BJ (cell line): Measurements from ENCODE around the gene PCP4L1. TPM values are rescaled to one million over a fixed set of nuclear protein-coding genes. Genes with fewer than 3 reads are reported as not detected.
"Not testable (repeated sequence)": the region's sequence is repeated elsewhere in the genome, so short reads cannot be mapped to it uniquely, and the experiment has no call there.

Source experiments
- CTCF ChIA-PET: fragments of 350-600 bp; formaldehyde crosslinking; extraction: SDS; loops from one replicate; lab custom pipeline; 2021; ENCODE audit warnings: antibody characterized with exemption, inconsistent platforms; lab: Yijun Ruan, JAX
- POLR2A ChIA-PET: fragments of 300-600 bp; sonication (Branson Sonifier 250); formaldehyde crosslinking; extraction: SDS; loops from one replicate; lab custom pipeline; 2021; ENCODE audit warnings: antibody characterized with exemption; lab: Charles Lee
- DNase-seq: peaks from one replicate; pipeline ENCODE4 v3.0.0-alpha.2; 2011; ENCODE audit warnings: low read depth
- H3K27me3 ChIP-seq: 2 replicates; pipeline ENCODE4 v1.6.0; 2011; ENCODE audit warnings: low read length; ENCODE audit not compliant: control insufficient read depth, insufficient read depth
- H3K36me3 ChIP-seq: 2 replicates; pipeline ENCODE4 v1.5.1; 2011; ENCODE audit warnings: low read length; ENCODE audit not compliant: control insufficient read depth, insufficient read depth
- H3K4me3 ChIP-seq: 2 replicates; pipeline ENCODE4 v1.5.1; 2011; ENCODE audit warnings: low read depth, mild to moderate bottlenecking, control low read depth, low read length
- polyA plus RNA-seq: library from polyadenylated mRNA; depleted of rRNA; stranded (reverse); fragments of >200 nt; gene quantifications from 2 replicates; pipeline ENCODE4 v1.2.3, GENCODE V29; 2011
- TF ChIP-seq, protein P1 (sequence below): IDR thresholded peaks from 2 replicates; pipeline ENCODE4 v1.5.1; 2011; ENCODE audit warnings: low read depth, mild to moderate bottlenecking, control low read depth, inconsistent platforms, low read length, moderate library complexity; ENCODE audit not compliant: insufficient read depth

The PCP4L1 gene
- polyA plus RNA-seq, 1 experiment: not detected

DNA sequence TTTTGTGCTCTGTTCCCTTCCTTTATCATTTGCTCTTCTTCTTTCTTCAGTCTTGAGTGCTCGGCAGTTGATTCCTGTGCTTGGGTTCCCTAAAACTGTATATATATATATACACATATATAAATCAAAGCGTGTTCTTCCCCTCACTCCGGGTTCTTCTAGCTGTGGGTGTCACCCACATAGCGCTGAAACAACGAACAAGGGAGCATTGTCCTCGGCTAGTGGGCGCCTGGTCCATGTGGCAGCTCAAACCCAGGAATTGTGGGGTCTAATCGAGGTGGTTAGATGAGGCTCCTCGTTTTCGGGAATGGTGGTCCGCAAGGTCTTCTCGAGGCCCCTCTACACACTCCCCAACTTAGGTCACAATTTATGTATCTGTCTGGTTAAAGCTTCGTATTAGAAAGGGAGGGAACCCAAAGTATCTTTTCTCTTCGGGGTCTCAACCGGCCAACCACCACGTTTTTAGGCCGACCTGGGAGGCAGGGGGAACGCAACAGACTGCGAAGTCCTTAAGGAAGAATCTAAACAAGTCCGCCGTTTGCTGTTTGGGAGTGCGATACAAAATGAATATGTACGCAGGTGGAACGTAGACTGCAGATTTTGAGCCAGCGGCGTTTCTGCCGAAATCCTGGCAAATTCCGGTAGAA, 55.1 kb downstream of the PCP4L1 start:
- CTCF ChIA-PET: interaction anchor here (1.2 to 2.8 kb wide), 5 partner anchors 10 to 104 kb away, joined by 3 to 14 read pairs (median 7); partner anchors contain the start of gene TOMM40L
- Histone ChIP-seq H3K27me3 (0 out of 2 replicates have a peak, but pooled peaks cover 1% of the 10 kb centered on the region), H3K36me3 (no peaks in the 10 kb centered on the region), H3K4me3 (peak overlapping the region; percentile 88)
- POLR2A ChIA-PET: no interaction called here
- TF ChIP-seq, protein P1, sequence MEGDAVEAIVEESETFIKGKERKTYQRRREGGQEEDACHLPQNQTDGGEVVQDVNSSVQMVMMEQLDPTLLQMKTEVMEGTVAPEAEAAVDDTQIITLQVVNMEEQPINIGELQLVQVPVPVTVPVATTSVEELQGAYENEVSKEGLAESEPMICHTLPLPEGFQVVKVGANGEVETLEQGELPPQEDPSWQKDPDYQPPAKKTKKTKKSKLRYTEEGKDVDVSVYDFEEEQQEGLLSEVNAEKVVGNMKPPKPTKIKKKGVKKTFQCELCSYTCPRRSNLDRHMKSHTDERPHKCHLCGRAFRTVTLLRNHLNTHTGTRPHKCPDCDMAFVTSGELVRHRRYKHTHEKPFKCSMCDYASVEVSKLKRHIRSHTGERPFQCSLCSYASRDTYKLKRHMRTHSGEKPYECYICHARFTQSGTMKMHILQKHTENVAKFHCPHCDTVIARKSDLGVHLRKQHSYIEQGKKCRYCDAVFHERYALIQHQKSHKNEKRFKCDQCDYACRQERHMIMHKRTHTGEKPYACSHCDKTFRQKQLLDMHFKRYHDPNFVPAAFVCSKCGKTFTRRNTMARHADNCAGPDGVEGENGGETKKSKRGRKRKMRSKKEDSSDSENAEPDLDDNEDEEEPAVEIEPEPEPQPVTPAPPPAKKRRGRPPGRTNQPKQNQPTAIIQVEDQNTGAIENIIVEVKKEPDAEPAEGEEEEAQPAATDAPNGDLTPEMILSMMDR: no peak
- DNase-seq: no peak

DNA sequence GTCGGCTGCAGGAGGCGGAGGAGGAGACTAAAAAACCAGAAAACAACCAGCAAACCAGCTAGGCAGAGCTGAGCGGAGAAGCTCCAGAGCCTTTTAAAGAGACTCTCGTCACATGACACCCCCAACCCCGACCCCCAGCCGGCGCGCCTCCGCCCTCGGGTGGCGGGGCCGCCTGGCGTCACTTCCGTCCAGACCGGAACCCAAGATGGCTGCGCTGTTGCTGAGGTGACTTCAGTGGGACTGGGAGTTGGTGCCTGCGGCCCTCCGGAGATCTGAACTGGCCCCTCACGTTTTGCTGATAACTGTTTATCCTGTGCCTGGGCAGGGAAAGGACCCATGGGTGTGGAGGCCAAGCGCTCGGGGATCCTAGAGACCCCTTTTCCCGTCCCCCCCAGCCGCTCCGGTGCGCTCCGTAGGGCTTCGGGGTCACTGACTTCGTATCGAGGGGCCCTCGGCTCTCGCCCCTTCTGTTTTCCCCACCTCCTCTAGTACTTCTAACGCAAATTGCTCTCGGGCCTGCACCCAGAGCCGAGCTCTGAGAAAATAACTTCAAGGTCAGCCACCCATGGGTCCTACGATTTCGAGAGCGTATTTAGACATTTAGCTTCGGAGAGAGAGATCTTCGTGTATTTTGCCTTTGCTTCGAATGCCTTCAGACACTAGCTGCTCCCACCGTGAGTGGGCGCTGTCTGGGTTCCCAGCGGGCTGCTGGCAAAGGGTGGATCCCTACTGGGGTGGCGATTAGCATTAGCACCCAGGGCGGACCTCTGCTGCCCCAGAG, 55.8 kb downstream of the PCP4L1 start, which contains the start of gene SDHC:
TSS of gene SDHC (plus strand) at position 181 of the 781 bp plus-strand sequence. CDS start at position 206, 25 bp downstream.
- ChIA-PET CTCF (interaction anchor here (0.5 to 2.8 kb wide), 6 partner anchors 11 to 104 kb away, joined by 3 to 14 read pairs (median 7); partner anchors contain the start of gene TOMM40L), POLR2A (no interaction called here)
- TF ChIP-seq, protein P1: peak; percentile 61
- H3K27me3 ChIP-seq: 0 out of 2 replicates have a peak, but pooled peaks cover 1% of the 10 kb centered on the region
- peak within 1 kb of the TSS; percentile 88 for H3K4me3 ChIP-seq
- no peaks in the 10 kb centered on the region for H3K36me3 ChIP-seq
- peak; percentile 49 for DNase-seq

DNA sequence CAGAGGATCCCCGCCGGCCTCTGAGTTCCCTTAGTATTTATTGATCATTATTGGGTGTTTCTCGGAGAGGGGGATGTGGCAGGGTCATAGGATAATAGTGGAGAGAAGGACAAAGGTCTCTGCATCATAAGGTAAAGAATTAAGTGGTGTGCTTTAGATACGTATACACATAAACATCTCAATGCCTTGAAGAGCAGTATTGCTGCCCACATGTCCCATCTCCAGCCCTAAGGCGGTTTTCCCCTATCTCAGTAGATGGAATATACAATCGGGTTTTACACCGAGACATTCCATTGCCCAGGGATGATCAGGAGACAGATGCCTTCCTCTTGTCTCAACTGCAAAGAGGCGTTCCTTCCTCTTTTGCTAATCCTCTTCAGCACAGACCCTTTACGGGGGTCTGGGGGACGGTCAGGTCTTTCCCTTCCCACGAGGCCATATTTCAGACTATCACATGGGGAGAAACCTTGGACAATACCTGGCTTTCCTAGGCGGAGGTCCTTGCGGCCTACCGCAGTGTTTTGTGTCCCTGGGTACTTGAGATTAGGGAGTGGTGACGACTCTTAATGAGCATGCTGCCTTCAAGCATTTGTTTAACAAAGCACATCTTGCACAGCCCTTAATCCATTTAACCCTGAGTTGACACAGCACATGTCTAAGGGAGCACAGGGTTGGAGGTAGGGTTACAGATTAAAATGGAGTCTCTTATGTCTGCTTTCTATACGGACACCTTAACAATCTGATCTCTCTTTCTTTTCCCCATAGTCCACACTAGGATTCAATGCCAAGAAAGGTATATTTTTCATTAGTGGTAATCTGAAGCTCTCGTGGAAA, 57.5 kb downstream of the PCP4L1 start:
- DNase-seq, H3K36me3 ChIP-seq, H3K27me3 ChIP-seq, POLR2A ChIA-PET, H3K4me3 ChIP-seq: not testable (repeated sequence)
- CTCF ChIA-PET: interaction anchor here (0.6 kb wide), 1 partner anchor 36 kb away, joined by 3 read pairs; no protein-coding TSS in a partner anchor

DNA sequence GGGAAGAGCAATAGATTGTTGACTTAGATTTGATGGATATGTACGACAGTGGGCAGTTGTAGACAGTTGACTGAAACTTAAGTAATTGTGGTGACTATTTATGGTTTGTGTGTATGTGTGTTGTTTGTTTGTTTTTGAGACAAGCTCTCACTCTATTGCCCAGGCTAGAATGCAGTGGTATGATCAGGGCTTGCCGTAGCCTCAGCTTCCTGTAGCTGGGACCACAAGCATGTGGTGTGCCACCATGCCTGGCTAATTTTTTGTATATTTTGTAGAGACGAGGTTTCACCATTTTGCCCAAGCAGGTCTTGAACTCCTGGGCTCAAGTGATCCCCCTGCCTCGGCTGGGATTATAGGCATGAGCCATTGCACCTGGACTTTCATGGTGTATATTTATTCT, 65.5 kb downstream of the PCP4L1 start:
- DNase-seq: no peak
- H3K4me3 ChIP-seq: no peak overlapping the region
- peaks cover 8% of the 10 kb centered on the region for H3K36me3 ChIP-seq
- no peaks in the 10 kb centered on the region for H3K27me3 ChIP-seq
- ChIA-PET POLR2A (no interaction called here), CTCF (no interaction called here)
- TF ChIP-seq, protein P1: no peak

DNA sequence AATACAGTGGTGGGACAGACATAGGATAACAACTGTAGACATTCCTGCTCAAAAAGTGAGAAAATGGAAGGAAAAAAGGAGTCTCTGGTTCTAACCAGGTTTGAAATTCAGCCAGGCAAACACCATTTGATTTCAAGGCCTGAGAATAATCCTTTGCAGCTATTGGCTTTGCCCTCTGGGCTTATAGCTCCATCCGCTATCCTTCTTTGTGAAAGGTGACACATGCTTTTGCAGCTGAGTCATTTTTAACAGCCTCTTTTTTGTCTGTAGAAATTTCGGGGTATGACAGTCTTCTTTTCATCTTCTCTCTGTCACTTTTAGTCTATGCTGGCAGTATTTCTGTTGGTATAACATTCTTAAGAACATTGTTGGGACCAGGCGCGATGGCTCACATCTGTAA, 71.8 kb downstream of the PCP4L1 start:
- ChIA-PET CTCF (no interaction called here), POLR2A (no interaction called here)
- peaks cover 10% of the 10 kb centered on the region for H3K36me3 ChIP-seq
- DNase-seq: no peak
- H3K4me3 ChIP-seq: no peak overlapping the region
- no peaks in the 10 kb centered on the region for H3K27me3 ChIP-seq
- TF ChIP-seq, protein P1: no peak
